AG04450 (cell line): ENCODE results near the gene KIF23. TPM values are rescaled to one million over a fixed set of nuclear protein-coding genes. Genes with fewer than 3 reads are reported as not detected.
A peak's percentile ranks its signal among the peaks of the same experiment; 100 is the strongest.

Source experiments
- CTCF ChIA-PET: fragments of 300-600, 350-600 bp; formaldehyde crosslinking; extraction: SDS; loops from one replicate; lab custom pipeline; 2022; ENCODE audit warnings: antibody characterized with exemption, inconsistent platforms; lab: Charles Lee
- POLR2A ChIA-PET: fragments of 350-600 bp; formaldehyde crosslinking; extraction: SDS; loops from one replicate; lab custom pipeline; 2021; ENCODE audit warnings: antibody characterized with exemption, inconsistent platforms; lab: Yijun Ruan, JAX
- DNase-seq: peaks from one replicate; pipeline ENCODE4 v3.0.0-alpha.2; 2011; ENCODE audit warnings: low read depth, low spot score
- H3K27ac ChIP-seq: one replicate; pipeline ENCODE4 v1.5.1; 2012; ENCODE audit warnings: low read depth, low read length, control low read depth
- H3K27me3 ChIP-seq: one replicate; pipeline ENCODE4 v1.6.0; 2012; ENCODE audit warnings: low read length; ENCODE audit not compliant: control insufficient read depth, insufficient read depth
- H3K4me3 ChIP-seq: 2 replicates; pipeline ENCODE4 v1.5.1; 2011; ENCODE audit warnings: mild to moderate bottlenecking, low read depth, low read length, control low read depth
- H3K9me3 ChIP-seq: 2 replicates; pipeline ENCODE4 v1.5.1; 2012; ENCODE audit warnings: low read length; ENCODE audit not compliant: control insufficient read depth, insufficient read depth
- CTCF ChIP-seq: IDR thresholded peaks from 2 replicates; pipeline ENCODE4 v1.5.1; 2011; ENCODE audit warnings: low read depth, low read length, control low read depth, inconsistent platforms
- polyA plus RNA-seq: library from polyadenylated mRNA; depleted of rRNA; stranded (reverse); fragments of >200 nt; gene quantifications from 2 replicates; pipeline ENCODE4 v1.2.3, GENCODE V29; 2011

Gene KIF23
- polyA plus RNA-seq, 1 experiment: 20.0 TPM

- H3K27me3 ChIP-seq: peaks cover 14% of the 10 kb centered on the region
- H3K4me3 ChIP-seq: no peak overlapping the region
- no peaks in the 10 kb centered on the region; the same call in 1 of the 2 replicates for H3K9me3 ChIP-seq
- no peak for TF ChIP-seq CTCF
- DNase-seq: no peak
- POLR2A ChIA-PET: no interaction called here
- H3K27ac ChIP-seq: no peak overlapping the region
- CTCF ChIA-PET: interaction anchor here (0.7 to 4.6 kb wide), 20 partner anchors 8 to 1280 kb away, joined by 3 to 25 read pairs (median 4); no protein-coding TSS in a partner anchor
These were observed 62.7 kb downstream of the KIF23 start for GRCh38 chr15:69476704-69477473.

GRCh38 chr15:69478259-69478781, 64.2 kb downstream of the KIF23 start:
- TF ChIP-seq CTCF: peak; percentile 88
- POLR2A ChIA-PET: no interaction called here
- DNase-seq: no peak
- H3K4me3 ChIP-seq: no peak overlapping the region
- H3K9me3 ChIP-seq: no peaks in the 10 kb centered on the region; the same call in 1 of the 2 replicates
- no peak overlapping the region for H3K27ac ChIP-seq
- CTCF ChIA-PET: interaction anchor here (0.5 to 3.6 kb wide), 19 partner anchors 9 to 1204 kb away, joined by 3 to 25 read pairs (median 4); no protein-coding TSS in a partner anchor
- peaks cover 18% of the 10 kb centered on the region for H3K27me3 ChIP-seq

- ChIA-PET POLR2A (no interaction called here), CTCF (interaction anchor here (0.9 to 3.6 kb wide), 4 partner anchors 83 to 1009 kb away, joined by 3 to 25 read pairs (median 5); no protein-coding TSS in a partner anchor)
- no peak overlapping the region for H3K4me3 ChIP-seq
- no peak for DNase-seq
- no peak overlapping the region for H3K27ac ChIP-seq
- TF ChIP-seq CTCF: no peak
- H3K27me3 ChIP-seq: peaks cover 23% of the 10 kb centered on the region
- no peaks in the 10 kb centered on the region; the same call in 1 of the 2 replicates for H3K9me3 ChIP-seq
These were observed 64.9 kb downstream of the KIF23 start for GRCh38 chr15:69479081-69479480.

- Histone ChIP-seq H3K27ac (no peak overlapping the region), H3K9me3 (no peaks in the 10 kb centered on the region; the same call in 1 of the 2 replicates), H3K27me3 (peaks cover 32% of the 10 kb centered on the region), H3K4me3 (no peak overlapping the region)
- TF ChIP-seq CTCF: no peak
- ChIA-PET POLR2A (no interaction called here), CTCF (interaction anchor here (0.6 to 3.6 kb wide), 2 partner anchors 17 to 1008 kb away, joined by 3 to 25 read pairs; no protein-coding TSS in a partner anchor)
- no peak for DNase-seq
These were observed 65.8 kb downstream of the KIF23 start for GRCh38 chr15:69479971-69480370.
